Measurements from ENCODE around the gene EFNA1. TPM values are rescaled to one million over a fixed set of nuclear protein-coding genes. Genes with fewer than 3 reads are reported as not detected.
"Not testable (repeated sequence)": the region's sequence is repeated elsewhere in the genome, so short reads cannot be mapped to it uniquely, and the experiment has no call there.

EFNA1 gene
- total and polyA plus RNA-seq, 2 of the 4 experiments (the other 2 are of a cell fraction): 0.90 to 1.6 TPM

GRCh38 chr1:155168105-155168445 lies 40.4 kb downstream of the EFNA1 start:
- H4K20me1 ChIP-seq (ENCODE audit: insufficient read depth, low read length); H2AK5ac ChIP-seq (ENCODE audit: low read depth, low read length); H3K27ac ChIP-seq (ENCODE audit: insufficient read depth, low read length); H3K18ac ChIP-seq (ENCODE audit: low read depth, low read length); H2BK5ac ChIP-seq (ENCODE audit: low read depth, low read length, poor library complexity, severe bottlenecking); H4K5ac ChIP-seq (ENCODE audit: low read depth, low read length); H3K4me3 ChIP-seq (ENCODE audit: insufficient read depth, low read depth, low read length); H3K27me3 ChIP-seq (ENCODE audit: control insufficient read depth, insufficient read depth, low read length); H3K9ac ChIP-seq (ENCODE audit: low read depth, low read length); H2AFZ ChIP-seq (replicated peaks; ENCODE audit: low read length, poor library complexity); POLR2A ChIA-PET (ENCODE audit: unreplicated experiment); H2BK120ac ChIP-seq (ENCODE audit: low read depth, low read length); H4K8ac ChIP-seq (ENCODE audit: low read depth in 2 of 2, low read length in 2 of 2); H3K23ac ChIP-seq (ENCODE audit: low read depth, low read length); H3K9me3 ChIP-seq (ENCODE audit: control insufficient read depth, insufficient read depth, low read length); H3K4ac ChIP-seq (ENCODE audit: low read depth, low read length); H3K14ac ChIP-seq (replicated peaks; ENCODE audit: low read depth, low read length); H3K4me2 ChIP-seq (ENCODE audit: low read depth, low read length); H2BK15ac ChIP-seq (ENCODE audit: low read depth, low read length); H3K56ac ChIP-seq (ENCODE audit: extremely low read depth, insufficient read depth, low read length); H2BK20ac ChIP-seq (ENCODE audit: low read depth, low read length); DNase-seq; BruUV-seq (replicated peaks); H2AK9ac ChIP-seq (replicated peaks; ENCODE audit: low read depth, low read length, poor library complexity); H4K91ac ChIP-seq (ENCODE audit: insufficient read depth, low read depth, low read length); intact Hi-C loops (cut with micrococcal nuclease); H3K9me1 ChIP-seq (ENCODE audit: insufficient read depth, low read length); H3K4me1 ChIP-seq (ENCODE audit: control insufficient read depth, insufficient read depth, low read length); ATAC-seq (ENCODE audit: low read depth); dilution Hi-C loops (cut with HindIII; ENCODE audit: low sequenced_read_pairs, unreplicated experiment): not testable (repeated sequence)
- in situ Hi-C loops (cut with MboI; ENCODE audit: low sequenced_read_pairs): loop anchor here (5.0 kb wide), 1 partner anchor 76 kb away; no protein-coding TSS in a partner anchor
- Histone ChIP-seq H3K36me3 (ENCODE audit: control insufficient read depth, insufficient read depth, low read length) (peaks cover 16% of the 10 kb centered on the region), H3K79me1 (ENCODE audit: low read depth in 1 of 2, low read length in 2 of 2) (peaks cover 0 to 22% of the 10 kb centered on the region in 2 experiments)
- WGBS, 2 experiments (ENCODE audit: extremely low coverage in 2 of 2, insufficient read length in 1 of 2): no CpG with 5 or more reads among the region's 4 CpGs
- CTCF ChIA-PET: interaction anchor here (0.8 to 3.1 kb wide), 8 partner anchors 25 to 683 kb away, joined by 3 to 18 read pairs (median 5); no protein-coding TSS in a partner anchor
